HG03159 (cell line): ENCODE data around the gene N4BP3.

ENCODE experiments used
- ATAC-seq: cut with Tn5 transposase; IDR thresholded peaks from one replicate; pipeline ENCODE4 v1.9.1; 2021; ENCODE audit warnings: mild to moderate bottlenecking, moderate library complexity; ENCODE audit not compliant: unreplicated experiment

N4BP3 gene

GRCh38 chr5:178145965-178146820 is 32.9 kb downstream of the N4BP3 start:
- ATAC-seq: peak; percentile 75

- ATAC-seq: no peak
Measured at GRCh38 chr5:178147406-178147805, 34.1 kb downstream of the N4BP3 start.

GRCh38 chr5:178149199-178149932 is 36.0 kb downstream of the N4BP3 start:
- no peak for ATAC-seq

- ATAC-seq: no peak
Measured at GRCh38 chr5:178150977-178151734, 37.8 kb downstream of the N4BP3 start.

DNA sequence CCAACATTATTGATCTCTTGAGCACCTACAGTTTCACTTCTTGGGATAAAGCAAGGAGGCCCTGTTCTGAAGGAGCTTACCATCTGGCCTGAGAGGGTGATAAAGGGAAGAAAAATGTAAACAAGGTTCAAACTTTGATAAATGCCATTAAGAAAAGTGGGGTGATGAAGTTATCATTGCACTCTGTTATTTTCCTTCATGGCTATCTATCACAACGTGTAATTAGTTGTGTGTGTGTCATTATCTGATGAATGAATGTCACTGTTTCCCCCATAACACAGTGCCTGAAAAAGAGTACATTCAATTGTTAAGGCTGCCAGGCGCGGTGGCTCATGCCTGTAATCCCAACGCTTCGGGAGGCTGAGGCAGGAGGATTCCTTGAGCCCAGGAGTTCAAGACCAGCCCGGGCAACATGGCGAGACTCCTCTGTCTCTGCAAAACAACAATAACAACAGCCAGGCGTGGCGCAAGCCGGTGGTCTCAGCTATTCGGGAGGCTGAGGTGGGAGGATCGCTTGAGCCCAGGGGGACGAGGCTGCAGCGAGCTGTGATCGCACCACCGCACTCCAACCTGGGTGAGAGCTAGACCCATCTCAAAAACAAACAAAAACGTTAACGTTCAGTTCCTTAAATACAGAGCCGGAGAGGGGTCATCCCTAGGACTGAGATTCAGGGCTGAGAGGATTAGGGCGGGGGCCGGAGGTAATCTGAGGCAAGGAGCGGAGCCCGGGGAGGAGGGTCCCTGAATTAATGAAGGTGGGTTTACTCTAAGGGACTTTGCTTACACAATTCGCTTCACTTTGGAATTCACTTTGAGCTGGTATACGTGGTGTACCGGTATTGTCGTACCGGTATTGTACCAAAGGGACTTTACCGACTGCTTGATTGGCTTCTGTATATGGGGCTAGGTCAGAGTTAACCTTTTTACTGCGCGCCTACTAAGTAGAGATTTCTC is 39.4 kb downstream of the N4BP3 start:
- ATAC-seq: no peak

DNA sequence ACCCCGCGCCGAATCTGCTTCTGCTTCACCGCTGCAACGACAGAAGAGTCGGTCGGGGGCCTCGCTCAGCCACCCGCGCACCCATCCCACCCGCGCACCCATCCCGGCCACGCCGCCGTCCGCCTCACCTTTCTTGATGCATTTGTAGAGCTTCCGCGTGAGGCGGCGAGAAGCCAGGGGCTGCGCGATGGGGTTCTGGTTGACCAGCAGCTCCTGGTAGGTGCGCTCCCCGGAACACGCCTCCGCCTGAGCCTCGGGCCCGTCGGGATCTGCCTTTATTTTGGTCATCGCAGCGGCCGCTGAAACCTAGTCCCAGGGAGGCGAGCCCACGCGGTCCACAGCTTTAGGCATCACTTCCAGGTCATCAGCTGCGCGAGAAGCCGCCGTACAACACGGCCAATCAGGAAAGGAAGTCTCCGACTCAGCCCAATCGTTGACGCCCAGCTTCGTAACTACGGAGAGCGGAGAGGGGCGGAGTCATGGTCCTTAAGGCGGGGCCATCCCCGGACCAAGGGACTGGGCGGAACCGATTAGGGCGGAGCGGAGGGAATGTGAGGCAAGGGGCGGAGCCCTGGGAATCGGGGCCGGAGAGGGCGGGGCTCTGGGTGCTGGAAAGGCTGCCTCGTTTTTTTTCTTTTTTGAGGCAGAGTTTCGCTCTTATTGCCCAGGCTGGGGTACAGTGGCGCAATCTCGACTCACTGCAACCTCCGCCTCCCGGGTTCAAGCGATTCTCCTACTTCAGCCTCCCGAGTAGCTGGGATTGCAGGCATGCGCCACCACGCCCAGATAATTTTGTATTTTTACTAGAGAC is 40.4 kb downstream of the N4BP3 start, which contains the start of gene NHP2:
NHP2 (minus strand) TSS at position 356 of the 811 bp plus-strand sequence; CDS start at position 288, 68 bp downstream.
- peak; percentile 96 for ATAC-seq

- no peak for ATAC-seq
Measured at GRCh38 chr5:178155065-178155464, 41.7 kb downstream of the N4BP3 start.

DNA sequence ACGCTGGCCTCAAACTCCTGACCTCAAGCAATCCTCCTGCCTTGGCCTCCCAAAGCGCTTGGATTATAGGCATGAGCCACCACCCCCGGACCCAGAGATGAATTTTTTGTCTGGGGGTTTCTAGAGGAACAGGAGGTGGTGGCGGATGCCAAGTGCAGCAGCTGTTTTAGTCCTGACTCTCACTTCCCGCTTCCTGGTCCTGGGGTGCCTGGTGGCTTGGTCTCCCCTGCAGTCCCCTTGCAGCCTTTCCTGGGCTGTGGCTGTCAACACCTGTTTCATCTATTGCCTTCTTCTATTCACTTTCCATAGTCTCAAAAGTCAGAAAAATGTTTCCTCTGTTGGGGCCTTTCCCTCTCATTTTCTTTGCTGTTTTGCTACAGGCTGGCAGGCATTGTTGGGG is 46.8 kb downstream of the N4BP3 start:
- no peak for ATAC-seq

- ATAC-seq: no peak
Measured at GRCh38 chr5:178162481-178162880, 49.1 kb downstream of the N4BP3 start.

DNA sequence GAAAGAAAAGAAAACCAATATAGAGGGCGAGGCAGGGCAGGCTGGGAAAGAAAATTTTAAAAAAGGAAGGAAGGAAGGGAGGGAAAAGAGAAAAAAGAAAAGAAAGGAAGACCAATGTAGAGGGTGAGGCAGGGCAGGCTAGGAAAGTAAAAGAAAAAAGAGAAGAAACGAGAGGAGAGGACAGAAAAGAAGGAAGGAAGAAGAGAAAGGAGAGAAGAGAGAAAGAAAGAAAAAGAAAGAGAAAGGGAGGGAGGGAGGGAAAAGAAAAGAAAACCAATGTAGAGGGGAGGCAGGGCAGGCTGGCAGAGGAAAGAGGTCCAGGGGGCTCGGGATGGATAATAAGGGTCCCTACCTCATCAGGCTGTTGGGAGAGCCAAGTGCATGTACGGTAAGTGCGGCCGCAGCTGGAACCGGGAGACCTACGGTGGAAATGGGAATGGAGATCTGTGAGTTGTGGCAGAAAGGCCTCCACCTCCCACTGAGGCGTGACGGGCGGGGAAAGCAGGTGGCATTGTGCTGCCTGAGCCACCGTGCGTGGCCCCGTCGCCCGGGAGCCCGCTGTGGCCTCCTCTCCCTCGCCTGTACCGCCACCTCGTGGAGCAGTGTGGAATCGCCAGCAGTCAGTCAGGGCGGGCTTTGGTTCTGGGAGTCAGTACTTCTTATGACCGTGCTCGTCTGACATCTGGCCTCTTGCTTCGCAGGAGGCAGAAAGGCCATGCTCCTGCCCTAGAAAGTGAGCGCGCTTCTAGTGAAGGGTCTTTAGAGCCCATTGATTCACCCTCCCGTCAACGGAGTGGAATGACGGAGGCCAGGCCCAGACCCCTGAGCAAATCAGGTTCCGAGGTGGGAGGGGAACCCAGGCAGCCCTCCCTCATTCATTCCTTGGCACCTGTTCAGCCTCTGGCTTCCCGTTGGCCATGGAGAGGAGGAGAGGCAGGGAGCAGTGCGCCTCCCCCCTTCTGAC is 50.7 kb downstream of the N4BP3 start:
- peak; percentile 91 for ATAC-seq

GRCh38 chr5:178165581-178165980 is 52.2 kb downstream of the N4BP3 start:
- ATAC-seq: no peak

DNA sequence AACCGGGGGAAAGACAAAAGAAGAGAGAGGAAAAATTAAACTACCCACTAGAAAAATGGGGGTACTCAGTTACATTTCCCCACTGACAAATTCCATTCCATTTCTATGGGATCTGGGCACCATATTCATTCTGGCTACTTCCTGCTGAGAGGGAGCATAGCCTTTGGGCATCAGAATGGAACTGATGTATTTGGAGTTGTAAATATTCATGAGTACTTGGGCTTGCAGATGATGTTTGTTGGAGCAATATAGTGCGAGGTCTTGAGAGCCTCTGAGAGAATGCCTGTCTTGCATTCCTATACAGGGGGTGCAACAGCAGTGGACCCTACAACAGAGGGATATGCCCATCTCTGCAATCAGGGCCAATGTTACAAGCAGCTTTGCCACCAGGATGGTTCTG is 57.1 kb downstream of the N4BP3 start:
- ATAC-seq: no peak

GRCh38 chr5:178174456-178174855 is 61.1 kb downstream of the N4BP3 start:
- no peak for ATAC-seq
